GM21381 (cell line): Measurements from ENCODE around the gene MRPL22.
"Not testable (repeated sequence)": the region's sequence is repeated elsewhere in the genome, so short reads cannot be mapped to it uniquely, and the experiment has no call there.

Source experiments
- ATAC-seq: cut with Tn5 transposase; IDR thresholded peaks from one replicate; pipeline ENCODE4 v1.9.1; 2021; ENCODE audit warnings: mild to moderate bottlenecking, moderate library complexity; ENCODE audit not compliant: unreplicated experiment

MRPL22 gene

DNA sequence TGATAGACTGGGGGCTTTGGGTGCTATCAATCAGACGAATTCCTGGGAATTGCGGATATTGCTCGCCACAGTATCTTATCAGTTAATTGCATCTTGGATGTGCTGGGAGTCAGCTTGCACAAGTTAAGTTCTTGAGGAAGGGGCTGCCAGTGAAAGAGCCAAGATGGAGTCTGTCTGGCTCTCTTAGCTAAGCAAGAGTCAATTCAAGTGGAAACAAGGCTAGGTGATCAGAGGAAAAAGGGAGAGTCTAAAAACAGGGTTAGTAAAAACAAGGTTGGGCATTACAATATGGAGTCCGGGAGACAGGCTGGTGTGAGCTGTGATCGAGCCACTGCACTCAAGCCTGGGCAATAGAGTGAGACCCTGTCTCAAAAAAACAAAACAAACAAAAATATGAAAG lies 1.5 kb upstream of the MRPL22 start:
- ATAC-seq, result not testable (repeated sequence)

DNA sequence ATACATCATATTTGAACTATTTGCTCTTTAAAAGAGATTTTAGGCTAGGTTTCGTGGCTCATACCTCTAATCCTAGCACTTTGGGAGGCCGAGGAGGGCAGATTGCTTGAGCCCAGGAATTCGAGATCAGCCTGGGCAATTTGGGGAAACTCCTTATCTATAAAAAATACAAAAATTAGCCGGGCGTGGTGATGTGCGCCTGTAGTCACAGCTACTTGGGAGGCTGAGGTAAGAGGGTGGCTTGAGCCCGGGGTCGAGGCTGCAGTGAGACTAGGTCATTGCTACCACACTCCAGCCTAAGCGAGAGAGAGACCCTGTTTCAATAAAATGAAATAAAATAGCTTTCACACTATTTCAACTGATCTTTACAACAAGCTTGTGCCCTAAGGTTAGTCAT lies 500 bp upstream of the MRPL22 start:
- no peak for ATAC-seq

DNA sequence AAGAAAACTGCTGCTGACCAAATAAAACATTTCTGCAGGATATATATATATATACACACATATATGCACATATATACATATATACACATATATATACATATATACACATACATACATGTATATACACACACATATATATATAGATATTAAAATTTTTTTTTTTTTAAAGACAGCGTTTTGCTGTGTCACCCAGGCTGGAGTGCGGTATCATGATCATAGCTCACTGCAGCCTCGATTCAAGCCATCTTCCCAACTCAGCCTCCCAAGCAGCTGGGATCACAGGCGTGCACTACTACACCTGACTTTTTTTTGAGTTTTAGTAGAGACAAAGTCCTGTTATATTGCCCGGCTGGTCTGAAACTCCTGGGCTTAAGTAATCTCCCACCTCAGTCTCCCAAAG lies 2.7 kb downstream of the MRPL22 start:
- no peak for ATAC-seq

DNA sequence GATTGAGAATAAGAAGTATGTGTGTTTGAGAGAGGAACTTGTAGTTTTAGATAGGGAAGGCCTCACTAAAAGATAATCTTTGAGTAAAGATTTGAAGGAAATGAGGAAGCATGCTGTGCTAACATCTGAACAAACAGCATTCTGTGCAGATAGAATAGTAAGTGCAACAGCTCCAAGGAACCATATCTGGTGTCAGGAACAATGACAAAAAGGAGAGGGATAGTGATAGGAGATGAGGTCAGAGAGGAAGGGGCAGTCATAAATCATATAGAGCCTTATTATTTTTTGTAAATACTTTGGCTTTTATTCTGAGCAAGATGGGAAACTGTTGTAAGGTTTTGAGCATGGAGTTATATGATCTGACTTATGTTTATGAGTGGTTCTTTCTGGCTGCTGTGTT lies 3.8 kb downstream of the MRPL22 start:
- ATAC-seq, result no peak

DNA sequence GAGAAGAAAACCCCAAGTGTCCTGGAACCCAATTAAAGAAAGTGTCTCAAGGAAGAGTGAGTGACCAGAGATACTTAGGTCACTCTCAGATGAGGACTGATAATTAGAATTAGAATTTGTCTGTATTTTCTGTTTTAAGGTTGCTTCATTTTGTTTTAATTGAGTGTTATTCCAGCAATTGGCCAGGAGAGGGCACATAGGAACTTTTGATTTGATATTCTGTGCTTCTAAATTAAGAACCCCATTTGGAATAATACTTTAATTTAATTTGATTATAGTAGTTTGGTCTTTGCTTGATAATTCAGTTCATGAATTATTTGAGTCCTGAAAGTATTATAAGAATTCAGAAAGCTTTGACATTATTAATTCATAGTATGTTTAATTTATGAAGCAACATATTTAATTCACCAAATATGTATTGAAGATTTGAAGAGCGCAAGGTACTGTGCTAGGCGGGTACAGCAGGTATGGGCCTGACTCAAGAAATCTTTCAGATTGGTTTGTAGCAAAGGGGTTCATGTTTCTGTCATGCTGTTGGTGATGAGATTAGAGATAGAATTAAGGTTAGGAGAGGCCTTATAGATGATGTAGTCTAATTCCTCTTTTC lies 4.9 kb downstream of the MRPL22 start:
- no peak for ATAC-seq

DNA sequence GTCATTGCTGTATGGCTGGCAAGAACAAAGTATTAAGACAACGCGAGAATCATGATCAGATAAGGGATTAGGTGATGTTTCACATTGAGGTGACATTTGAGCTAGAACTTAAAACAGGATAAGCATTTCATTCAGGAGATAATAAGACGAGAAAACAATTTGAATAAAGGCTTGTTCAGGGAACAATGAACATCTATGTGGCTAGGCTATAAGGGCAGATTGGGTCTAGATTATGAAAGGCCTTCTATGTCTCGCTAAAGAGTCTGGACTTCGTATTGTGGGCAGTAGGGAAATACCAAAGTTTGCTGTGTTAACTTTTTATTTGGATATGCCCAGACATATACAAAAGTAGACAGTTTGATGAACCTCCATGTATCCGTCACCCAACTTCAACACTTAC lies 6.9 kb downstream of the MRPL22 start:
- ATAC-seq, result no peak

DNA sequence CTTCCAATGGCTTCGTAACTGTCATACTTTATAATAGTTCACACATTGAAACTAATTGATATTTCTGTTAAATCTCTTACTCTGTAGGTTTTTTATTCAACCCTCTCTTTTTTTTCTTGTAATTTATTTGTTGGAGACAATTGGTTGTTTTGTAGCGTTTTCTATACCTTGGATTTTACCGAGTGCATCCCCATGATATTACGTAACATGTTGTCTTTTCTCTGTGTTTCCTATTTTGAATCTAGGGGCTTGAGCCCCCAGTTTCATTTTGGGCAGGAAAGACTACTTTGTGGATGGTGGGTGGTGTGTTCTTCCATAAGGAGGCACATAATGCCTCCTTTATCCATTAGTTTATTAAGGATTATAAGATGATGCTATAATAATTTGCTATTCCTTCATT lies 7.4 kb downstream of the MRPL22 start:
- no peak for ATAC-seq

DNA sequence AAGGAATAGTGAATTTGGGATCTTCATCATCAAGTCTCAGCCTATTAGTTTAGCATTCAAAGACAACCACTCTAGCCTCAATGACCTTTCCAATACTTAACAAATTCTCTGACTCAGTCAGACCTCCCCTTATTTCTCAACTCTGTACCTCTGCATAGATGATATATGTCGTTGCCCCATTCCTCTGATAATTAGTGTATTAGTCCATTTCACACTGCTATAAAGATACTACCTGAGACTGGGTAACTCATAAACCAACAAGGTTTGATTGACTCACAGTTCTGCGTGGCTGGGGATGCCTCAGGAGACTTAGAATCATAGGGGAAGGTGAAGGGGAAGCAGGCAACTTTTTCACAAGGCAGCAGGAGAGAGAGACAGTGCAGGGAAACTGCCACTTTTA lies 8.9 kb downstream of the MRPL22 start:
- no peak for ATAC-seq

DNA sequence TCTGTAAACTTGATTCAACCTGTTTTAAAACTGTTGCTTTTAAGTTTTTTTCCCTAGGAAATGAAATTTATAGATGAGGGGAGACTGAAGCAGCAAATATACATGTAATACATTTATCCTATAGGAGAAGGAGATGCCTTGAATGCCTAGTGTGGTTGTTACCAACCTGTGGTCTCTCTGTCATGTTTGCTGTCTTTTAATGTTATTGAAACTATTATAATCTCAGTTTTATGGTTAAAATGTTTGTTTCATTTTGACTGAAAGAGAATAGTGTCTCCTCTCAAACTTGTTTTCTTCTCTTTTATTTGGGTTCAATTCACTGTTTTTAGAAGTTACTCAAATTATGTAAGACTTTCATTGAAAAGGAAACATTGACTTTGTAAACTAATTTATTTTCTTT lies 15.8 kb downstream of the MRPL22 start:
- no peak for ATAC-seq

DNA sequence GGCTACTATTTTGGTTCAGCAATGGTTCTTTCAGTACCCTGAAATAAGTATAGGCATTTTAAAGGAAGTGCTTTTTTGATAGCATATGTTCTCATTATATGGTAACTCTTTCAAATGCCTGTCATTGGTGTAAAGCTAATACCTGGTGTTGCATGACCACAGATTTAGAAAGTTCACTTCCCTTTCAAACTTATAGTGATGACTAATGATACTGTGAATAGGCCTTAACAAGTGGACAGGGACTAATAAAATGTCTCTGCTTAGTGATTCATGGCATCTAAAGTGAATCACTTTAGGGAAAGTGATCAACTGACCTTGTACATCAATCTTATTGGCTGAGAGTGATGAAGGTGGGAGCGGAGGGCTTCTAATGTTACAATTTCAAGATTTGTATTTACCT lies 21.6 kb downstream of the MRPL22 start:
- ATAC-seq, result peak; percentile 92

DNA sequence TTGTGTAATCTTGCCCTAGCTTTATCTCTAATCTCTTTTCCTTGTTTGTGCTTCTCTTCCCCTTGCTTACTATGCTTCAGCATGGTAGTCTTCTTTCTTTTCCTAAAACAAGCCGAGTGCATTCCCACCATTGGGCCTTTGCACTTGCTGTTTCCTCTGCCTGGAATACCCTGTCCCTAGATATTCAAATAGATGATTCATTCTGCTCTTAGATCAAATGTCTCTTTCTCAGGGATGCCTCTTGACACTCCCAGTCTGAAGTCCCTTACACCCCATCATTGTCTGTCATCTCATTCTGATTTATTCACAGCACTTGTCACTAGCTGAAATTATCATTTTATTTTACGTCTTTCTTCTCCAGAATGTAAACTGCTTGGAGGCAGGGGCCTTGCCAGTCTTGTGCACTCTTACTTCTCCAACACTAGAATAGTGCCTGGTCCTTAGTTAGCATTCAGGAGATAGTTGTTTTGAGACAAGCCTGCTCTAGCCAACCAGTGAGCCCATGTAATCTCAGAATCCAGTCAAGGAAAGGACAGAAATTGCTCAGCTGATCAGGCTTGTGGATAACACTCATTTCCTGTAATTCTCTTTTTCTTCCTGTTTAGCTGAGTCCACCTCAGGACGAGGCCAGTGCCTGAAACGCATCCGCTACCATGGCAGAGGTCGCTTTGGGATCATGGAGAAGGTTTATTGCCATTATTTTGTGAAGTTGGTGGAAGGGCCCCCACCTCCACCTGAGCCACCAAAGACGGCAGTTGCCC lies 25.4 kb downstream of the MRPL22 start:
- ATAC-seq, result no peak

DNA sequence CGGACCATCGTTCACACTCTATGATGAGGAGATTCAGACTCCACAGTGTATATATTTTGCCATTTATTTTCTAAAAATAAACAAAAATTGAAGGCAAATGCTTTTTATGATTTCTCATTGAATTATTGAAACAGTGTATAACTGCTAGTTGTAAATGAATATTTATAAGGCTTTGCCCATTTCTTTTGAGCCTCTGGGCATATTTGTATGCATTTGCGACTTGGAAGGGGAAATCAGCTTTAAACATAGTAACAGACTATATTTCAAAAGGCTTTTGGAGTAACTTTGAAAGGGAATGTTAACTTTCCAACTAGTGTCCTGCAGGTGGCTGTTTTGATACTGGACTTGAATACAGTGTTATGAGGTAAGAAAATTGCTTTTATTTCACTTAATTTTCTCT lies 26.0 kb downstream of the MRPL22 start:
- ATAC-seq, result no peak

DNA sequence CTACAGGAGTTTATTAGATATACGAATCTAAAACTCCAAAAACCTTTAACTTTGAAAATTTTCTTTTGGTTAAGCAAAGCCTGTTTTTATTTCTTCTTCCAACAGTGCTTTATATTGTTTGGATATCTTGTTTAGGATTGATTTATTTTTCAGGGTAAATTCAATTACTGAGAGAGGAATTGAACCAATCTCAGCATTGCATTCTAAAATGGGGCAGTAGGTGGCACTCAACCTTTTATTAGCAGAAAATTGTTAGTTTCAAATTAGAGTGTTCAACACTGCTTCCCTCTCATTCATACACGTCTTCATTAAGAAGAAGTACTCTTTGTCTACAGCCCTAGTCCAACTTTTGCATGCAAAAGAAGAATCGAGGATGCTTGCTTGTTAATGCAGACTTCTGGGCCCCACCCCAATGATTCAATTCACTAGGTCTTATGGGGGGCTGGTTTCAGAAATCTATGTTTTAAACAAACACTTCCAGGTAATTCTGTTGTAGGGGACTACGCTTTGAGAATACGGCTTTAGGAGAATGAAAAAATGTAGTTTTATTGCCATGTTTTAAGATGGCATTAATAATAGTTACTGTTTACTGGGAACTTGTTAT lies 26.6 kb downstream of the MRPL22 start:
- ATAC-seq, result no peak

DNA sequence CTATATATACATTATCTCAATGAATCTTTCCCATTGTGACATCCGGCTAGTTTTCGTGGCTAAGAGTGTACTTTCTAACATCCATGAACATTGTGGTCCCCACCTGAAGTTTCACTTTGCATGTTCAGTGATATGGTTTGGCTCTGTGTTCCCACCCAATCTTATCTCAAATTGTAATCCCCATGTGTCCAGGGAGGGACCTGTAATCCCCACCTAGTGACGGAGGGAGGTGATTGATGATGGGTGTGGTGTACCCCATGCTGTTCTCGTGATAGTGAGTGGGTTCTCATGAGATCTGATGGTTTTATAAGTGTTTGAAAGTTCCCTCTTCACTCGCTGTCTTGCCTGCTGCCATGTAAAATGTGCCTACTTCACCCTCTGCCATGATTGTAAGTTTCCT lies 28.1 kb downstream of the MRPL22 start:
- ATAC-seq, result no peak

DNA sequence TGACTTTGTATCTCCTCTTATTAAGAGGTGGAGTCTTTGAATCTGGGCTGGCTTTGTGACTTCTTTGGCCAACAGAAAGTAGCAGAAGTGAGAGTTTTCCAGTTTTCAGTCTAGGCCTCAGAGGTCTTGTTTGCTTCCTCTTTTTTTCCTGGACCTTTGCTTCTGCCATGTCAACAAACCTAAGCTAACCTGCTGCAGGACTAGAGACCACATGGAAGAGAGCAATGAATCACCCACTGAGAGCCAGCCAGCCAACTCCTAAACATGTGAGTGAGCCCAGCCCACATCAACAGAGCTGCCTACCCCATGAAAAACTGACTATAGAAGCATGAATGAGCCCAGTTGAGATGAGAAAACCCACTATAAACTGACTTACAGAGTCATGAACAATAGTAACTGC lies 29.9 kb downstream of the MRPL22 start:
- no peak for ATAC-seq

DNA sequence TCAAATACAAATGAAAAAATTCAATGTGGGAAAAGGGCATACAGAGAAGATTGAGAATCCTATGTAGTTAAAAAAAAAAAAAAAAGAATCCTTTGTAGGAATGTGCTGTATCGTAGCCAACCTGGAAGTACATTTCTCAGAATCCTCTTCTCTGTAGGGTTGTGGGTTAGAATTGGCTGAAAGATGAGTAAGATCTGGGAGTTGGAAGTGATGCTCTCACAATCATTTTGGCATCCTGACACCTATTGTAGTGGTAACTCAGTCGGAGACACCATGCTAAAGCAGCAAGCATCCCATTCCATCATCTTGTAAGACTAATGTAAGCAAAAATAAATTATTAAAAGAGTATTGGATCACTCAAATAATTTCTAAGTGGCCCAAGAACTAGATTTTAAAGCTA lies 30.6 kb downstream of the MRPL22 start:
- ATAC-seq, result no peak

DNA sequence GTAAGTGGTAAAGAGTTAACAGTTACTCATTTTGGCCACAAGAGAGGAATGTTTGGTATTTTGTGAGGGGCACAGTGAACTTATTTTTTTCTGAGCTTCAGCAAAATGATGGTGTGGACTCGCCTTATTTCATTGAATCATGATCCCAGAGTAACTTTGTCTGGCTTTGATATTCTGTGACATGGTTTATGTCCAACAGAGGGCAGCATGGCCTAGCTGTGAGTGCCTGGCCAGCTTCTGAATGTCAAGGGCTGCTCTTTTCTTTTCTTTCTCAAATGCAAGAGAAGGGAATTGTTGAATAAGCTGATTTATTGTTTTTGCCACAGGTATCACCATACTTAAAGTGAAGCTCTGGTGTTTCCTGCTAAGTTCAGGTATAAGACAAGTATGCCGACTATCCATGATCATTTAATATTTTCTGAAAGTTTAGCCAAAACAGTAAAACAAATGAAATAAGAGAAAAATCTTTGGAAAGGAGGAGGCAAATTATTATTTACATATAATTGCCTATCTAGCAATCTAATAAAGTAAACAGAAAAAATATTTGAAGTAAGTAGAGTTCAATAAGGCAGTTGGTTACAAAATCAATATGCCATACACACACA lies 31.7 kb downstream of the MRPL22 start:
- ATAC-seq, result no peak

DNA sequence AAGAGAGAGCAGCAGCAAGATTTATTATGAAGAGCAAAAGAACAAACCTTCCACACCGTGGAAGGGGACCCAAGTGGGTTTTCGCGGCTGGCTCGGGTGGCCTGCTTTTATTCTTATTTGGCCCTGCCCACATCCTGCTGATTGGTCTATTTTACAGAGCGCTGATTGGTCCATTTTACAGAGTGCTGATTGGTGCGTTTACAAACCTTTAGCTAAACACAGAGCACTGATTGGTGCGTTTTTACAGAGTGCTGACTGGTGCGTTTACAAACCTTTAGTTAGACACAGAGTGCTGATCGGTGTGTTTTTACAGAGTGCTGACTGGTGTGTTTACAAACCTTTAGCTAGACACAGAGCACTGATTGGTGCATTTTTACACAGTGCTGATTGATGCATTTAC lies 35.2 kb downstream of the MRPL22 start:
- not testable (repeated sequence) for ATAC-seq

DNA sequence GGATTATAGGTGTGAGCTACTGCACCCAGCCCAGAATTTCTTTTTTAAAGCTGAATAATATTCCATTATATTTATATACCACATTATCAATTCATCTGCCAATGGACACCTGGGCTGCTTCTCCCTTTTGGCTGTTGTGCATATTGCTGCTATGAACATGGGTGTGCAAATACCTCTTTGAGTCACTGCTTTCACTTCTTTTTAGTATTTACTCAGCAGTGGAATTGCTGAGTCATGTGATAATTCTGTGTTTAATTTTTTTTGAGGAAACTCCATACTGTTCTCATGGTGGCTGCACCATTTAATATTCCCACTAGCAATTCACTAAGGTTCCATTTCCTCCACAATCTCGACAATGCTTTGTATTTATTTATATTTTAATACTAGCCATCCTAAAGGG lies 36.5 kb downstream of the MRPL22 start:
- no peak for ATAC-seq

DNA sequence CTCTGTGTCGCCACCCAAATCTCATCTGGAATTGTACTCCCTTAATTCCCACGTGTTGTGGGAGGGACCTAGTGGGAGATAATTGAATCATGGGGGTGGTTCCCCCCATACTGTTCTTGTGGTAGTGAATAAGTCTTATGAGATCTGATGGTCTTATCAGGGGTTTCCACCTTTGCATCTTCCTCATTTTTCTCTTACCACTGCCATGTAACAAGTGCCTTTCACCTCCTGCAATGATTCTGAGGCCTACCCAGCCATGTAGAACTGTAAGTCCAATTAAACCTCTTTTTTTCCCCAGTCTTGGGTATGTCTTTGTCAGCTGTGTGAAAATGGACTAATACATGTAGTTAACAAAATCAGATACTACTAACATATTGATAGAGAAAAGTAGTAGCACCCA lies 37.4 kb downstream of the MRPL22 start:
- ATAC-seq, result not testable (repeated sequence)

DNA sequence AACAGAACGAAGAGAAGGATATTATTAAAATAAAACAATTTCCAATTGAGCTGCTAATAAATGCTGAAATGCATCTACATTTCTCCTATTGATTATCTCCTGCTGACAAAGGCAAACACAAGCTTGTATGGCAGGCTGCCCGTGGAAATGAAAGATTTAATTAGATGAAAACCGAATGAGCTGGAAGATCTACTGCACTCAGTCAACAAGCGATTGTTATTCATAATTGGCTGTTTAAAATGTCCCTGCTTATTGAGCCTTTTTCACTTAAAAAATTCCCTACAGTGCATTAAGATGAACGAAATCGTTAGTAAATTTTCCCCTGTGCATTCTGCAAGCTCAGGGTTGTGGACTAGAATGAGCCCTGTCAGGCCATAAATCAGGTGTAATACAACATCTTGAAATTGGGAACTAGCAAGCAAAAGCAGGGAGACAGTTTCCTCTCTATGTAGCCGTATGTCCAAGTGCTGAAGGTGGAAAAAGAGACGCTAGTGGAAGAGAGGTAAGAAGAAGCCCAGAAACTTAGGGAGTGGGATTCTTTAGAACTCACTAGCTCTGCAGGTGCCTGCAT lies 44.2 kb downstream of the MRPL22 start:
- ATAC-seq, result no peak

DNA sequence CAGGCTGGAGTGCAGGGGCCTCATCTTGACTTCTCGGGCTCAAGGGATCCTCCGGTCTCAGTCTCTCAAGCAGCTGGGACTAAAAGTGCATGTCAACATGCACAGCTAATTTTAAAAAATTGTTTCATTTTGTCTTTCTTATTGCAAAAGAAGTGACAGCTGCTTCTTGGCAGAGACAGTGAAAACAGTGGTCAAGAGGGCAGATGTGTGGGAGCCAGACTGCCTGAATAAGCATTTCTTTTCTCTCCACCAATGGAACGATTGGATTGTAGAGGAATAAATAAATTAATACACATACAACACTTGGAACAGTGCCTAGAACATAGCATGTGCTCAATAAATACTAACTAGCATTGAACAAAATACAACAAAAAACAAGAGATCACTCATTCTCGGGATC lies 45.3 kb downstream of the MRPL22 start:
- ATAC-seq, result no peak
